Measurements from ENCODE around the gene PHF21B. TPM values are rescaled to one million over a fixed set of nuclear protein-coding genes. Genes with fewer than 3 reads are reported as not detected.

PHF21B gene
- total RNA-seq, 1 donor from 2014 or later, result 4.6 TPM

- Mint-ChIP-seq H3K27me3 (ENCODE audit: unreplicated experiment) (peaks cover 4% of the 10 kb centered on the region), H3K27ac (ENCODE audit: unreplicated experiment) (no peak overlapping the region), H3K36me3 (ENCODE audit: low read depth, unreplicated experiment) (no peaks in the 10 kb centered on the region), H3K4me1 (ENCODE audit: unreplicated experiment) (no peaks in the 10 kb centered on the region), H3K9me3 (ENCODE audit: unreplicated experiment) (no peaks in the 10 kb centered on the region), H3K4me3 (ENCODE audit: unreplicated experiment) (no peak overlapping the region)
- no peak for DNase-seq (ENCODE audit: low spot score)
- no peak for TF ChIP-seq CTCF (IDR thresholded peaks at IDR 0.05; ENCODE audit: unreplicated experiment)
Measured at GRCh38 chr22:44893731-44894080, 116.1 kb downstream of the PHF21B start.

DNA sequence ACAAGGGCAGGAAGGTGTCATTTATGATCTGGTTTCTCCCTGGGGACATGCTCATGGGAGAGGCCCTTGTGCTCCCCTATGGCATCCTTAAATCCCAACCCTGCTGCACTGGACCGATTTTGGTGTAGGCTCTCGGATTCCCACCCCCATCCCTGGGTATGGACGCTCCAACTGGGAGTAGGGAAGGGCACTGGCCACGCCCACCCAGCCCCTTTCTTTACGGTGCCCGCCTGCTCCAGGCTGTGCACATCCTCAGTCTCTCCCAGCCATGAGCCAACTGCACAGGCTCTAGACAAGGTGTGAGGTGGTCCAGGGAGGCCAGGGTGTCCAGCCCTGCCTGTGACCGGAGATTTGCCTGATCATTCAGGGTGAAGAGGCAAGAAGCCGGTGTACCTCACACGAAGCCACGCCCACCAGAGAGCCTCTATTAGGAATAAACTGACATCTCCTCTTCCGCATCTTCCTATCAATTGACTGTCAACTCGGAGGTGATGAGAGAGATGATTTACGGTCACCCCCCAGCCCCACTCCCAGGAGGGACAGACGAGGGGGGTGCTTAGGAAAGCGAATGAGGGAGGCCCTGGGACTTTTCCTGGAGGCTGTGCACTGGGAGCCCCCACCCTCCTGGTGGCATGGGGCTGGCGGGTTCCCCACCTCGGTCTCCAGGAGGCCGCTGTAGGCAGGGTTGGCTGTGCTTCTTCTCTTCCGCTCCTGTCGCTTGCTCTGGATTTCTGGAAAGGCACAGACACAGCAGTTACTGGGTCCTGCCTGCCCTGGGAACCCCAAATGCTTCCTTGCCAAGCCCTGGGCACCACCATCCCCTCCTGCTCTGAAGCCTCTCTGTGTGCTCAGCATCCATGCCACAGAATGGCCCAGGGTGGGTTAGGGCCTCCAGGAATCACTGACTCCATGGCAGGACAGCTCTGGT is 116.7 kb downstream of the PHF21B start:
- TF ChIP-seq CTCF (IDR thresholded peaks at IDR 0.05; ENCODE audit: unreplicated experiment), result no peak
- no peaks in the 10 kb centered on the region for H3K4me1 Mint-ChIP-seq (ENCODE audit: unreplicated experiment)
- H3K9me3 Mint-ChIP-seq (ENCODE audit: unreplicated experiment), result no peaks in the 10 kb centered on the region
- DNase-seq (ENCODE audit: low spot score), result no peak
- H3K27me3 Mint-ChIP-seq (ENCODE audit: unreplicated experiment), result peaks cover 4% of the 10 kb centered on the region
- no peaks in the 10 kb centered on the region for H3K36me3 Mint-ChIP-seq (ENCODE audit: low read depth, unreplicated experiment)
- H3K27ac Mint-ChIP-seq (ENCODE audit: unreplicated experiment), result no peak overlapping the region
- no peak overlapping the region for H3K4me3 Mint-ChIP-seq (ENCODE audit: unreplicated experiment)

GRCh38 chr22:44892243-44892642 is 117.6 kb downstream of the PHF21B start:
- TF ChIP-seq CTCF (IDR thresholded peaks at IDR 0.05; ENCODE audit: unreplicated experiment), result no peak
- H3K4me1 Mint-ChIP-seq (ENCODE audit: unreplicated experiment), result no peaks in the 10 kb centered on the region
- H3K27me3 Mint-ChIP-seq (ENCODE audit: unreplicated experiment), result peaks cover 4% of the 10 kb centered on the region
- H3K27ac Mint-ChIP-seq (ENCODE audit: unreplicated experiment), result no peak overlapping the region
- H3K36me3 Mint-ChIP-seq (ENCODE audit: low read depth, unreplicated experiment), result no peaks in the 10 kb centered on the region
- no peak for DNase-seq (ENCODE audit: low spot score)
- no peaks in the 10 kb centered on the region for H3K9me3 Mint-ChIP-seq (ENCODE audit: unreplicated experiment)
- H3K4me3 Mint-ChIP-seq (ENCODE audit: unreplicated experiment), result no peak overlapping the region

DNA sequence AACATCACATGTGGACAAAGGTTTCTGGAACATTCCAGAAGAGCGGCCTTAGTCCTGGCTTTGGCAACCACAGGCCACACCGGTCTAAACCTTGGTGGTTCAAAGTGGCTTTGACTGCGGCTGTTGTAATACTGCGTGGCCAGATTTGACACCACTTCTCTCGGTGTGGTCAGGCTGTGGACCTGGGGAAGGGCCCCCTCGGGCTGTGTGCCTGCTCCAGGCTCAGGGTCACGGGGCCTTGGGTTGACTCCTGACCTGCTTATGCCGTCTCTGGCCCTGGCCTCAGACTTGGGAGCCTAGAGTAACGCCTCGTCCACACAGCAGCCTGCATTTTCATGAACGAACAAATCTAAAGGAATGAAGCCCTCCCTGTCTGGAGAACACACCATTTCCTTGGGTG is 118.0 kb downstream of the PHF21B start:
- Mint-ChIP-seq H3K4me1 (ENCODE audit: unreplicated experiment) (no peaks in the 10 kb centered on the region), H3K9me3 (ENCODE audit: unreplicated experiment) (no peaks in the 10 kb centered on the region), H3K27ac (ENCODE audit: unreplicated experiment) (no peak overlapping the region), H3K36me3 (ENCODE audit: low read depth, unreplicated experiment) (no peaks in the 10 kb centered on the region), H3K27me3 (ENCODE audit: unreplicated experiment) (peaks cover 4% of the 10 kb centered on the region), H3K4me3 (ENCODE audit: unreplicated experiment) (no peak overlapping the region)
- no peak for TF ChIP-seq CTCF (IDR thresholded peaks at IDR 0.05; ENCODE audit: unreplicated experiment)
- DNase-seq (ENCODE audit: low spot score), result no peak

DNA sequence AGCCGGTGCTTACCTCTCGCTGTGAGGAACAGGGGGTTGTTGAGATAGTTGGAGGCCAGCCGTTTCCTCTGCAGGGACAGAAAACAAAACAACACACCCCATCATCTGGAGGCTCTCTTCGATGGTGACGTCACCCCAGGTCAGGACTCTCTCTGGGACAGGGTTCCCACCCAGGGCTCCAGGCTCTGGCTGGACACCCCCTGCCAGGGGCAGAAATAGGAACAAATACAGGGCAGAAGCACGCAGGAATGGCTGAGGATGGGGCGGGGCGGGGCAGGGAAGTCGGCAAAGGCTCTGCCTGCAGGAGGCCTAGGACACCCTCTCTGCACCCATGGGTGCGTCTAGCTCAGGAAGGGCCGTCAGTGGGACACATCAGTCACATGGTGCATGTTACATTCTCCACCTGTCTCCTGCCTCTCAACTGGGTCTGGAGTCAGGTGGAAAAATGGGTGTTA is 118.5 kb downstream of the PHF21B start:
- no peak for DNase-seq (ENCODE audit: low spot score)
- Mint-ChIP-seq H3K4me1 (ENCODE audit: unreplicated experiment) (no peaks in the 10 kb centered on the region), H3K4me3 (ENCODE audit: unreplicated experiment) (no peak overlapping the region), H3K9me3 (ENCODE audit: unreplicated experiment) (no peaks in the 10 kb centered on the region), H3K27me3 (ENCODE audit: unreplicated experiment) (peaks cover 4% of the 10 kb centered on the region), H3K27ac (ENCODE audit: unreplicated experiment) (no peak overlapping the region), H3K36me3 (ENCODE audit: low read depth, unreplicated experiment) (no peaks in the 10 kb centered on the region)
- no peak for TF ChIP-seq CTCF (IDR thresholded peaks at IDR 0.05; ENCODE audit: unreplicated experiment)

All from endothelial cell (in vitro differentiated cells).